T-helper 1 cell treated with Interleukin-12 subunit alpha and Interleukin-12 subunit beta and Interleukin-4 antibody, amounts not matched to agents 30 μg/mL and 1 μg/mL, for 36 hours (primary cell): Measurements from ENCODE around the gene KAZN.
"Not testable (repeated sequence)": the region's sequence is repeated elsewhere in the genome, so short reads cannot be mapped to it uniquely, and the experiment has no call there.

Experiments used
- H3K27ac Mint-ChIP-seq: one replicate; pipeline ENCODE4 v1.8.0; 2021; ENCODE audit warnings: mild to moderate bottlenecking, mixed read lengths
- H3K27me3 Mint-ChIP-seq: one replicate; pipeline ENCODE4 v1.8.0; 2021; ENCODE audit warnings: low read depth, mixed read lengths
- H3K36me3 Mint-ChIP-seq: one replicate; pipeline ENCODE4 v1.8.0; 2021; ENCODE audit warnings: low read depth, mixed read lengths
- H3K4me1 Mint-ChIP-seq: one replicate; pipeline ENCODE4 v1.8.0; 2021; ENCODE audit warnings: low read depth, mixed read lengths
- H3K4me3 Mint-ChIP-seq: one replicate; pipeline ENCODE4 v1.8.0; 2021; ENCODE audit warnings: mild to moderate bottlenecking, moderate library complexity, mixed read lengths
- H3K9me3 Mint-ChIP-seq: one replicate; pipeline ENCODE4 v1.8.0; 2021; ENCODE audit warnings: mixed read lengths

KAZN gene

DNA sequence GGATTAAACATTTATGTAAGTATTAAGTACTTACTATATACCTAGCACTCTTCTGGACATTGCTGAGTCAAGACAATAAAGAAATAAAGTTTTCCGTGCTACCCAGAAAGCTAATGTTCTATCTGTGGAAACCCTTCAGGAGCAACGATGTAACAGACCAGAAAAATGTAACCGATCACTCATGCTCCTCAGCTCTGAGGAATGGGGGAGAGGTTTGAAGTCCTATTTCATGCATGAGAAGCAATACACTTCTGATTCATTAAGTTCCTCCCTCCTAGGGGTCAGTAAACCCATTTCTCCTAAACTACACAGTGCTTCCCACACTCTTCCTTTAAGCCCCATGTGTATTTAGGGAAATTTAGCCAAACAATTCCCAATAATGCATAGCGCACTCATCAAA, 25.6 kb upstream of the KAZN start:
- Mint-ChIP-seq H3K4me3 (no peak overlapping the region), H3K36me3 (no peaks in the 10 kb centered on the region), H3K27ac (no peak overlapping the region), H3K9me3 (peaks cover 6% of the 10 kb centered on the region), H3K4me1 (no peaks in the 10 kb centered on the region), H3K27me3 (no peaks in the 10 kb centered on the region)

DNA sequence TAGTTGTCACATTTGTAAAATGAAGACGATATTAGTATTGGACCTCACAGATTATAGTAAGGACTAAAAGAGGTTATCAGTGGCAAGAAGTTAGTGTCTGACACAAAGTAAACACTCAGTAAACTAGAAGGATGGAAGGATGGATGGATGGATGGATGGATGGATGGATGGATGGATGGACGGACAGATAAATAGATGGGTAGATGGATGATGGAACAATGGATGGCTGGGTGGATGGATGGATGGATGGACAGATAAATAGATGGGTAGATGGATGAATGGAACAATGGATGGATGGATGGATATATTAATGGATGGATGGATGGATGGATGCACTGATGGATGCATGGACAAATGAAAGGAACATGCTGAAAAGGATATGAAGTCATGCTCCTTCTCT, 22.3 kb upstream of the KAZN start:
- Mint-ChIP-seq H3K4me3 (no peak overlapping the region), H3K9me3 (peaks cover 13% of the 10 kb centered on the region), H3K36me3 (no peaks in the 10 kb centered on the region), H3K27ac (no peak overlapping the region), H3K4me1 (no peaks in the 10 kb centered on the region), H3K27me3 (no peaks in the 10 kb centered on the region)

DNA sequence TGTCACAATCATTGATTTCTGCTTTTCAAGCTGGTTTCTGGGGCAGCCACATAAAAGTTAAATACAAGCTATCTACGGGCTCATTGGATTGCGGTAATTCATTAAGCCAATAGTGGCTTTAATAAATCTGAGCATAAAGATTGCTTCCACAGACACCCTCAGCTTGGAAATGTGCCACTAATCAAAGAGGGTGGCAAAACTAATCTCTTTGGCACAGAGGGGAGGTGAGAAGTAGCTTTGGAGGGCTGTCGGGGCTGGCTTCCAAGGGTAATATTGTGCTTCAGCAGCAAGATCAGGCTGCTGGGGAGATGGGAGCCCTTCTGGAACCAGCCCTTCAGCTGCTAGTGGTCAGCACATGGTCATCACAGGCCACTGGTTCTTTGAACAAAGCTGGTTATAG, 21.2 kb upstream of the KAZN start:
- Mint-ChIP-seq H3K27me3 (no peaks in the 10 kb centered on the region), H3K4me3 (no peak overlapping the region), H3K36me3 (no peaks in the 10 kb centered on the region), H3K4me1 (no peaks in the 10 kb centered on the region), H3K9me3 (peaks cover 19% of the 10 kb centered on the region), H3K27ac (no peak overlapping the region)

DNA sequence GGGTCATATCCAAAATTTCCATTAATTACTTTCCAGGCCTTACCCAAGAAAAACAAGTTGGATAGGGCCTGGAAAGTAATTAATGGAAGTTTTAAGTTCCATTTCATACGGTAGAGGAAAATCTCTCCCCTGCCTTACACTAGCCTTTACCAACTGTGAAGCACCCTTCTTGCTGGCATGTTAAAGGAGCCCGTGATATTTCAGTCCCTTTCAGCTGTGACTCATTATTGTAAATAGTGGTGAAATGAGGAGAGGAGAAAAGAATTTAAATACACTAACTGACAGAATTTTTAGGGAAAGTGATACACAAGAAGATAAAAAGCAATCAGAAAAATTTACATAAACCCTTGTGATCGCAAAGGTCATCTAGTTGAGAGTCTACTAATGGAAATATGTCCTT, 20.3 kb upstream of the KAZN start:
- no peaks in the 10 kb centered on the region for H3K27me3 Mint-ChIP-seq
- H3K27ac Mint-ChIP-seq = no peak overlapping the region
- no peaks in the 10 kb centered on the region for H3K36me3 Mint-ChIP-seq
- H3K4me1 Mint-ChIP-seq = no peaks in the 10 kb centered on the region
- H3K9me3 Mint-ChIP-seq = peaks cover 19% of the 10 kb centered on the region
- no peak overlapping the region for H3K4me3 Mint-ChIP-seq

DNA sequence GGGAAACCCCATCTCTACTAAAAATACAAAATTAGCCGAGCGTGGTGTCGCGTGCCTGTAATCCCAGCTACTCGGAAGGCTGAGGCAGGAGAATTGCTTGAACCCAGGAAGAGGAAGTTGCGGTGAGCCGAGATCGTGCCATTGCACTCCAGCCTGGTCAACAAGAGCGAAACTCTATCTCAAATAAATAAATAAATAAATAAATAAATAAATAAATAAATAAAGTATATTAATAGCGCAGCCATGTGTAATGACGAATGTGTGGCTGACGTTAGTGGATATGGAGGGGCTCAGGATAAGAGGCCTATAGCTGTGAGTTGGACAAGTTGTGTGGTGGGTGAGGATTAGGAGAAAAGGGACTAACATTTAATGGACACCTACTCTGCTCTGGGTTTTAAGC, 18.2 kb upstream of the KAZN start:
- not testable (repeated sequence) for H3K36me3 Mint-ChIP-seq, H3K4me1 Mint-ChIP-seq, H3K4me3 Mint-ChIP-seq, H3K27ac Mint-ChIP-seq, H3K27me3 Mint-ChIP-seq
- H3K9me3 Mint-ChIP-seq = peaks cover 13% of the 10 kb centered on the region

DNA sequence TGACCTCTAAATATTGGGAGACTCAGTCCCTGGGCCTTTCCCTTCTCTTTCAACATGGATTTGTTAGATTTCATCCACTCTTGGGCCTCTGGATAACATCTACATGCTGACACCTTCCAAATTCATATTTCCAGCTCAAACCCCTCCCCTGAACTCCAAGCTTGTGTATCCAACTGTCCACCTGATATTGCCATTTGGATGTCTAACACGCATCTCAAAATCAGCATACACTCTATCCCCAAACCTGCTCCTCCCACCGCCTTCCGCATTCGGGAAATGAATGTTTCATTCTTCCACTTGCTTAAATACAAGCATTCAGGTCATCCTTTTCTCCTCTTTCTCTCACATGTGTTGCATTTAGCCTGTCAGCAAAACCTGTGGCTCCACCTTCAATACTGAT, 17.5 kb upstream of the KAZN start:
- no peaks in the 10 kb centered on the region for H3K27me3 Mint-ChIP-seq
- no peaks in the 10 kb centered on the region for H3K36me3 Mint-ChIP-seq
- no peak overlapping the region for H3K27ac Mint-ChIP-seq
- peaks cover 13% of the 10 kb centered on the region for H3K9me3 Mint-ChIP-seq
- H3K4me3 Mint-ChIP-seq = no peak overlapping the region
- H3K4me1 Mint-ChIP-seq = no peaks in the 10 kb centered on the region

DNA sequence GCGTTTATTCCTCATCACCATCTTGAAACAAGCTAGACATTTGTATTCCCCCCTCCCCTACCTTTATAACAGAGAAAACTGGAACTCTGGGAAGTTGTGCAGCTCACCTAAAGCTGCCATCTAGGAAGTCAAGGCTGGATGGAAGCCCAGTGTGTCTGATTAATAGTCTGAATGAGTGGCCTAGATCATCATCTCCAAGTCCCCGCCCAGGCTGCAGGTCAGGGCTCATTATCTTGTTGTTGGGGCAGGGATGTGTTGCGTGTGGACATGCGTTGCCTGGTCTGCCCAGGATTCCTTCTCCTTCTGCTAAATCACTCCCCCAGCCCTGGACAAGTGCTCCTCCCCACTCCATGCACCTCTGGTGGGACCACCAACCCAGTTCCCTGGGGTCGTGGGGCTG, 14.7 kb upstream of the KAZN start:
- Mint-ChIP-seq H3K36me3 (no peaks in the 10 kb centered on the region), H3K27ac (no peak overlapping the region), H3K4me3 (no peak overlapping the region), H3K9me3 (peaks cover 13% of the 10 kb centered on the region), H3K27me3 (no peaks in the 10 kb centered on the region), H3K4me1 (no peaks in the 10 kb centered on the region)

DNA sequence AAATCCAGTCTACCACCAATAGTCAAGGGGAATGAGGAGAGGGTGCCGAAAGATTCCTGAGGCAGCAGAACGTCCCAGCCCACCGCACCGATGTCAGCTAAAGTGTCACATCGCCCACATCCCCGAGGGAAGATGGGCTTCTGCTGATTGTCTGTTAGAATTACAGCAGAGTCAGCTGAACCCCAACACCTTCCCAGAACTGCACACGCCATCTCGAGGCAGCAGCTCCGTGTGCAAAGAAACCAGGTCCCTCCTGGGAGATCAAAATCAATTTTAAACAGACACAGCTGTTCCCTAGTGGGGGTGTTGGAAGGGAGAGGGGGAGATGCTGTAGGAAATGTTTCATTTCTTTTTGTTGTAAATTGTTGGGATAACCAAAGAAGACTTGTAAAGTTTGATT, 12.8 kb upstream of the KAZN start:
- Mint-ChIP-seq H3K27ac (no peak overlapping the region), H3K27me3 (no peaks in the 10 kb centered on the region), H3K9me3 (peaks cover 10% of the 10 kb centered on the region), H3K4me3 (no peak overlapping the region), H3K36me3 (no peaks in the 10 kb centered on the region), H3K4me1 (no peaks in the 10 kb centered on the region)

DNA sequence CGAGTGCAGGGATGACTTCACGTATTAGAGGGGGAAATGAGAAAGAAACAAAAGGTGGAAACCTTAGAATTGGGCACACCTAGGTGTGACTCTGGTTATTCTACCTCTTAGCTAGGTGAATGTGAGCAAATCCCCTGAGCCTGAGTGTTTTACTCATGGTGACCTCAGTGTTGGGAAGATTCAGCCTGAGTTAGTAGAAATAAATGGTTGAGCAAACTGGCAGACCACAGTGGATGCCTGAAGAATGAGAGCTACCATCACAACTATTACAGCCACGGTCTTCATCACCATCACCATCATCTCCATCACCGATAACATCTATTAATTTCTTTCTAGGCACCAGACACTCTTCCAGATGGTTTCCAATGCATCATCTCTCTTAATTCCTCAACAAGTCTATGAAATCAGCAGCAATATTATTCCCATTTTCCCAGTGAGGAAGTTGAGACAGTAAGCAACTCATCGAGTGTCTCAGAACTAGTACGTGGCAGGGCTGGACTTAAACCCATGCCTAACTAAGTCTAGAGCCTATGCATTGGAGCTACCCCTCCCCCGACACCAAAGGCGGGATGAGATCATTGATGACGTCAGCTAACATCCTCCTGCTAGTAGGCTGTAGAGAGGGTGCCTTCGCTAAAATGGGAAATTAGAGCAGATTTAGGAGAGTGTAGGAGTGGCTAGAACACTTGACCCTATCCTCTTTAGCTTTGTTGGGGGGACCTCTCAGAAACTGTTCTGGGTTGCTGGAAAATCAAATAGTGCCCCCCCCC, 7.9 kb upstream of the KAZN start:
- H3K4me1 Mint-ChIP-seq = no peaks in the 10 kb centered on the region
- no peaks in the 10 kb centered on the region for H3K27me3 Mint-ChIP-seq
- H3K27ac Mint-ChIP-seq = no peak overlapping the region
- H3K36me3 Mint-ChIP-seq = no peaks in the 10 kb centered on the region
- no peaks in the 10 kb centered on the region for H3K9me3 Mint-ChIP-seq
- no peak overlapping the region for H3K4me3 Mint-ChIP-seq

DNA sequence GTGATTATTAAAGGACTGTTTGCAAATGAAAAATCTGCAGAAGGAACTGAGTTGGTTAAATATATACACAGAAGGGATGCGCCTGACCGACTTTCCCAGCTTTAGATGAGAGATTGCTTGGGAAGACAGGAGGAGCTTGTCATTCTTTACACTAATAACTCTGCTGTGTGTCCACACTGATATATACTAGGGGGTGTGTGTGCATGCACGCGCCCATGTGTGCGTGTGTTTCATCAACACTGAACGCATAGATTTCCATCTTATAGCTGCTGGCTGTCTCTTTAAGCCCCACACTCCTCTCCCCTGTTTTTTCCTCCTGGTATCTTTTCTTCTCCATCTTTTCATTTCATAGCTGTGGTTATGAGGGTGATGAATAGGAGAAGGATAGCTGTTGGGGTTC, 6.9 kb upstream of the KAZN start:
- H3K4me1 Mint-ChIP-seq = no peaks in the 10 kb centered on the region
- H3K27me3 Mint-ChIP-seq = peaks cover 5% of the 10 kb centered on the region
- no peak overlapping the region for H3K27ac Mint-ChIP-seq
- H3K4me3 Mint-ChIP-seq = no peak overlapping the region
- H3K9me3 Mint-ChIP-seq = no peaks in the 10 kb centered on the region
- H3K36me3 Mint-ChIP-seq = no peaks in the 10 kb centered on the region

DNA sequence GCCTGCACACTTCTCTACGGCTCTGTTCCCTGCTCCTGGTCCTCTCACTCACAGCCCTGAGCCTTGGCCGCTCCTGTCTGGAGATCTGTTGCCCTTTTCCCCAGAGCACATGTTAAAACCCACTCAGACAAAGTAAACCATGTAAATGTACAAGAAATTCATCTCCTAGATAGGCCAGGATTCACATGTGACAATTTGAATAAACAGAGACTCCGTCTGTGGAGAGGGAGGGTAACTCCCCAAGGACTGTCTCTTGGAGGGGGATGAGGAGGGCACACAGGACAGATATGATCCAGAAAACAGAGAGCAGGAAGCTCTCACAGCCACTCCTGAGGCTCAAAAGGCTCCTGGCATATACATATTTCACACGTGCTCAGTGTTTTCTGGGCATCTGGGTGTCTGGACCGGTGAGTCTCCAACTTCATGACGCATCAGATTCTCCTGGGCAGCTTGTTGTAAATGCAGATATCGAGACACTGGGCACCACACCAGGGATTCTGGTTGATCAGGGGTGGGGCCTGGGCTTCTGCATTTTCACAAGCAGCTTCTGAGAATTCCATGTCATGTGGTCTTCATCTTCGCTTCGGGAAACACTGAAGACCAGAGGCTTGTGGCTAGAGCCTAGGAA, 6.4 kb upstream of the KAZN start:
- H3K9me3 Mint-ChIP-seq = no peaks in the 10 kb centered on the region
- H3K4me1 Mint-ChIP-seq = no peaks in the 10 kb centered on the region
- no peaks in the 10 kb centered on the region for H3K36me3 Mint-ChIP-seq
- no peak overlapping the region for H3K4me3 Mint-ChIP-seq
- no peak overlapping the region for H3K27ac Mint-ChIP-seq
- H3K27me3 Mint-ChIP-seq = peaks cover 9% of the 10 kb centered on the region

DNA sequence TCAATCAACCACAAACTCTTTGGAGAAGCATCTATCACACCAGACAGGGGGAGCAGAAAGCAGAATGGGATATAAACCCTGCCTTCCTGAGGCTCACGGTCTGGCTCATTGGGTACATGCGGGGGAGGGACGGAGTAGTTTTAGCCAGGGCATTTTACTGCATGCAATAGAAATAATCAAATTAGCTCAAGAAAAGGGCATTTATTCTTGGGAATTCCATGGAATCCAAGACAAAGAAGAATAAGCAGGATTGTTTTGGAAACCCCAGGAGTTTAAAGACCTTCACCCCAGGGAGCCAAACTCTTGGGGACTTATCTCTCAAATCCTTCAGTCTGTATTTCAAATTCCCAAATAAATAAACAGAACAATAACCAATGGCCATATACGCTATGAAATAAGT, 5.2 kb upstream of the KAZN start:
- peaks cover 20% of the 10 kb centered on the region for H3K27me3 Mint-ChIP-seq
- no peak overlapping the region for H3K4me3 Mint-ChIP-seq
- no peaks in the 10 kb centered on the region for H3K36me3 Mint-ChIP-seq
- no peaks in the 10 kb centered on the region for H3K9me3 Mint-ChIP-seq
- no peak overlapping the region for H3K27ac Mint-ChIP-seq
- H3K4me1 Mint-ChIP-seq = no peaks in the 10 kb centered on the region

DNA sequence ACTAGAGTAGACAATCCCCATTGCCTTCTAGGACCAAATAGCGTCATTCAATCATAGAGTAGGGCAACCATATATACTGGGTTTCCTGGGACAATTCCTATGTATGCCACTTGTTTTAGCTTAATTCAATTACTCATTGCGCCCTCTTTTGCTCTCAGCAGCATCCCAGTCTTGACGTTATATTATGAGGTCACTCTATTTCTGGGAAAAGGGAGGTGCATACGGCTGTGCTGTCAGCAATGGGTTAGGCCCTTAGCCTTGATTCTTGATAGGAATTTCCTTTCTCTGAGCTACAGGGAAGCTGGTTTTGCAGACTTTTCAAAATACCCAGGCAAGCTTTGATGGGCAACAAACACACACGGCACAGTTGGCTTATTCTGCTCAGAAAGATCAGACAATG, 4.4 kb upstream of the KAZN start:
- Mint-ChIP-seq H3K27me3 (peaks cover 20% of the 10 kb centered on the region), H3K9me3 (no peaks in the 10 kb centered on the region), H3K36me3 (no peaks in the 10 kb centered on the region), H3K4me3 (no peak overlapping the region), H3K4me1 (no peaks in the 10 kb centered on the region), H3K27ac (no peak overlapping the region)

DNA sequence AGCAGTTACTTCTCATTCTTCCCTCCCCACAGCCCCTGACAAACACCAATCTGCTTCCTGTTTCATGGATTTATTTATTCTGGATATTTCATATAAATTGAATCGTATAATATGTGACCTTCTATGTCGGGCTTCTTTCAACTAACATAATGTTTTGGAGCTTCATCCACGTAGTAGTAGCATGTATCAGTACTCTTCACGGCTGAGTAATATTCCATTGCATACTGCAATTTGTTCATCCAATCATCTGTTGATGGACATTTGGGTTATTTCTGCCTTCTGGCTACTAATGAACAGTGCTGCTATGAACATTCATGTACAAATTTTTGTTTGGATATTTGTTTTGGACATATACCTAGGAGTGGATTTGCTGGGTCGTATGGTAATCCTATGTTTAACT, 1.9 kb upstream of the KAZN start:
- H3K4me3 Mint-ChIP-seq = no peak overlapping the region
- no peaks in the 10 kb centered on the region for H3K4me1 Mint-ChIP-seq
- H3K36me3 Mint-ChIP-seq = no peaks in the 10 kb centered on the region
- H3K27ac Mint-ChIP-seq = no peak overlapping the region
- H3K27me3 Mint-ChIP-seq = peaks cover 43% of the 10 kb centered on the region
- no peaks in the 10 kb centered on the region for H3K9me3 Mint-ChIP-seq

DNA sequence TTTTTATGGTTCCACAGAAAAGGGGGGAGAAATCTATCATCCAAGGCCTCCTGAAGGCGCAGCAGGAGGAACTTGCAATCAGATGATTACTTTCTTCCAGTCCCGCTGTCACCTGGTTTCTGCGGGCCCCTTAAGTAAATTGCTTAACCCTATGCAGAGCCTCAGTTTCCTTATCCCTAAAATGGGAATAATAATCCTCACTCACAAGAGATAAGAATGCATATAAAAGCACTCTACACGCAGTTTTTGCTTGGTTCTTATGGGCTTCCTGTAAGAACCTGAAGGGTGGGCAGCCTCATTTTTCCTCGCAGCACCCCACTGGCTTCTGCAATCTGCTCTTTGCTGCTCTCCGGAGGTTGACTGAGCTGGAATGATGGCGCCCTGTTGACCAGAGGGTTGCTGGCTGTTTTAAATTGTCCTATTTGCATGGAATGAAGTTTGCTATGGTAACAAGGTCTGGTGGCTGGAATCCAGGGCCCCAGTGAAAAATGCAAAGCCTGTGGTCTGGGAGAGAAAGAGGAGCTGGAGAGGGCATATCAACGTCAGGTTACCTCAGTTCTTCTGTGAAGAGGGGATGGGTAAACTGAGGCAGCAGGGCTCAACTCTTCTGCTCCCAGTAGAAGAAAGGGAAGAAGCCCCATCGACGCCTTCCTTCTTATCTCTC, 1.0 kb upstream of the KAZN start:
- Mint-ChIP-seq H3K36me3 (no peaks in the 10 kb centered on the region), H3K4me1 (no peaks in the 10 kb centered on the region), H3K9me3 (no peaks in the 10 kb centered on the region), H3K27ac (no peak overlapping the region), H3K27me3 (peaks cover 49% of the 10 kb centered on the region), H3K4me3 (no peak overlapping the region)
